ENCODE data around the gene PRKAG2.

Gene PRKAG2

GRCh38 chr7:151859111-151859947, 17.6 kb downstream of the PRKAG2 start:
- no peak for DNase-seq (ENCODE audit: low spot score)
- no peak for TF ChIP-seq CTCF (IDR thresholded peaks at IDR 0.05)

DNA sequence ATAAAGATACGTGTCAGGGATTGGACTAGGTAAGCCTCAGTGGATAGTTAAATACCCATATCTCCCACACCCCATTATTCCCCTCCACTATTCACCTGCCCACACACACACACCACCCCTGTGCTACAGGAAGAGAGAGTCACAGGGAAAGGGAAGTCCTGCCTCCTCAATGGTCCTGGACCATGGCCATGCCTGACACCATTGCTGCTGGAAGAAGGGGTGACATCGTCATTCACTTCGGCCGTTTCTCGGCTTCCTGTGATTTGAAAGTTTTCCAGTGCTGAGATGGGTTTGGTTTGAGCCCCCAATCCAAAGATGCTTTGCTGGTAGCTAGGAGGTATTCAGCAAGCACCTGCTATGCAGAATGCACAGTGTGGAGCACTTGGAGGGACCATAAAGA, 18.5 kb downstream of the PRKAG2 start:
- DNase-seq (ENCODE audit: low spot score): no peak
- no peak for TF ChIP-seq CTCF (IDR thresholded peaks at IDR 0.05)
- H3K27ac ChIP-seq: no peak overlapping the region
- no peak overlapping the region for H3K4me3 ChIP-seq

More at GRCh38 chr7:151859111-151859947, 17.6 kb downstream of the PRKAG2 start:
- Histone ChIP-seq H3K4me3 (no peak overlapping the region), H3K27ac (no peak overlapping the region)

DNA sequence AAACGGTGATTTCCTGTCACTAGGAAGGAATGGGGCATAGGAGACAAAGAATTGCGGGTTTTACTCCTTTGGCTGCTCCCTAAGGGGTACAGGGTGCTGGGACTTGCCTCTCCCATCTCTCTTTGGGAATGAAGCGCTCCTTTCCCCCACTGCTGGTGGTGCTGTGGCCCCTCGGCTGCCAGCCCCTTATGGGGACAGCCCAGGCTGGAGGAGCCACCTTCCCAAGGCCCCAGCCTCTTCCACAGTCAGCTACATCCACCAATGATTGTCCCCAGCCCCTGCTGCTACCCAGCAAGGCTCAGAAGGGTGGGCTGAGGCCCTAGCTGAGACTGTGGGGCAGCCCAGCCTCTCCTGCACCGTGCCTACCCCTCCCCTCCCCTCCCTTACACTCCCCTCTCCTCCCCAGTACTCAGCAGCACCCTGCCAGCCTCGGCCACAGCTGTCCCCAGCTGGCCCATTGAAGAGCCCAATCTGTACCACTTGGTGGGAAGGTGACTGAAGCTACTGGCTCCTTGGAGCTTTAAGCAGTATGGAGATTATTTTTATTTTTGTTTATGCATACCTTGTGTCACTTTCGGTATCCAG, 19.0 kb downstream of the PRKAG2 start:
- Histone ChIP-seq H3K4me3 (no peak overlapping the region), H3K27ac (no peak overlapping the region)
- no peak for DNase-seq (ENCODE audit: low spot score)
- TF ChIP-seq CTCF (IDR thresholded peaks at IDR 0.05): no peak

- H3K4me3 ChIP-seq: no peak overlapping the region
- no peak for DNase-seq (ENCODE audit: low spot score)
- no peak for TF ChIP-seq CTCF (IDR thresholded peaks at IDR 0.05)
Measured at GRCh38 chr7:151857412-151857811, 19.5 kb downstream of the PRKAG2 start.

DNA sequence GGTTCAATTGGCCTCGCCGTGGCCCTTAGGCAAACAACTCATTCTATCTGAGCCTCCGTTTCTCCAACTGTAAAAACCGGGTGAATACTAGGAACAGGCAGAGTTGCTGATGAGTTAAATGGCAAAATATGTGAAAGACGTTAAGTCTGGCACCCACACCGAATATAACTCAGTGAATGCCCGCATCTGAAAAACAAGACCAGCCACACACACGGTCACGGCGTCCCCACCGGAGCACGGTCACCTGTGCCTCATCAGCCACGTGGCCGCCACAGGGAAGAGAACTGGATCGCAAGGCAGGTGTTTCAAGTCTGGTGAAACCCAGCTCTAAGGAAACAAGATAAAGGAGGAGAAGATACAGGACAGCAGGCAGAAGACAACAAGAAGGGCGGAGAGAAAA, 20.4 kb downstream of the PRKAG2 start:
- TF ChIP-seq CTCF (IDR thresholded peaks at IDR 0.05): no peak
- no peak for DNase-seq (ENCODE audit: low spot score)
- Histone ChIP-seq H3K27ac (no peak overlapping the region), H3K4me3 (no peak overlapping the region)

More at GRCh38 chr7:151857412-151857811, 19.5 kb downstream of the PRKAG2 start:
- no peak overlapping the region for H3K27ac ChIP-seq

GRCh38 chr7:151856098-151856497, 20.8 kb downstream of the PRKAG2 start:
- DNase-seq (ENCODE audit: low spot score): no peak
- Histone ChIP-seq H3K4me3 (no peak overlapping the region), H3K27ac (no peak overlapping the region)
- no peak for TF ChIP-seq CTCF (IDR thresholded peaks at IDR 0.05)

GRCh38 chr7:151854720-151855071, 22.2 kb downstream of the PRKAG2 start:
- no peak overlapping the region for H3K4me3 ChIP-seq
- no peak for DNase-seq (ENCODE audit: low spot score)
- H3K27ac ChIP-seq: no peak overlapping the region
- no peak for TF ChIP-seq CTCF (IDR thresholded peaks at IDR 0.05)

Measured in coronary artery (tissue), 2 donors.